ENCODE results near the gene TCP11L1.

DNA sequence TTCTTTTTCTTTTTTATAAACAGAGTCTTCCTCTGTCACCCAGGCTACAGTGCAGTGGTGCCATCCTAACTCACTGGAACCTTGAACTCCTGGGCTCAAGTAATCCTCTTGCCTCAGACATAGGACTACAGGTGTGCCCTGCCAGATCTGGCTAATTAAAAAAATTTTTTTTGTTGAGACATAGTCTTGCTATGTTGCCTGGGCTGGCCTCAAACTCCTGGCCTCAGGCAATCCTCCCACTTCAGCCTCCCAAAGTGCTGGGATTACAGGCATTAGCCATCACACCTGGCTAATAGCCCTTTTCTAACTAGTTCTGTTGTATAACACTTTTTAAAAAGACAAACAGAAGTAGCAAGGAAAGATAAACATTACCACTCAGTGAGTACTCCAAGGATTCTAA lies 64.5 kb downstream of the TCP11L1 start:
- TF ChIP-seq POLR2A (IDR thresholded peaks at IDR 0.05) (no peak), EP300 (IDR thresholded peaks at IDR 0.05) (no peak)
- TF ChIP-seq, protein P1, sequence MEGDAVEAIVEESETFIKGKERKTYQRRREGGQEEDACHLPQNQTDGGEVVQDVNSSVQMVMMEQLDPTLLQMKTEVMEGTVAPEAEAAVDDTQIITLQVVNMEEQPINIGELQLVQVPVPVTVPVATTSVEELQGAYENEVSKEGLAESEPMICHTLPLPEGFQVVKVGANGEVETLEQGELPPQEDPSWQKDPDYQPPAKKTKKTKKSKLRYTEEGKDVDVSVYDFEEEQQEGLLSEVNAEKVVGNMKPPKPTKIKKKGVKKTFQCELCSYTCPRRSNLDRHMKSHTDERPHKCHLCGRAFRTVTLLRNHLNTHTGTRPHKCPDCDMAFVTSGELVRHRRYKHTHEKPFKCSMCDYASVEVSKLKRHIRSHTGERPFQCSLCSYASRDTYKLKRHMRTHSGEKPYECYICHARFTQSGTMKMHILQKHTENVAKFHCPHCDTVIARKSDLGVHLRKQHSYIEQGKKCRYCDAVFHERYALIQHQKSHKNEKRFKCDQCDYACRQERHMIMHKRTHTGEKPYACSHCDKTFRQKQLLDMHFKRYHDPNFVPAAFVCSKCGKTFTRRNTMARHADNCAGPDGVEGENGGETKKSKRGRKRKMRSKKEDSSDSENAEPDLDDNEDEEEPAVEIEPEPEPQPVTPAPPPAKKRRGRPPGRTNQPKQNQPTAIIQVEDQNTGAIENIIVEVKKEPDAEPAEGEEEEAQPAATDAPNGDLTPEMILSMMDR (IDR thresholded peaks at IDR 0.05): no peak

Data from tibial nerve (tissue), 4 donors.